Right lobe of liver (tissue), 4 donors: ENCODE results near the gene VPS35.

Experiments
- POLR2A ChIP-seq: fragments of 450-650 bp; IDR thresholded peaks from one replicate; pipeline ENCODE4 v1.6.1; 2017; ENCODE audit warnings: antibody characterized with exemption, mild to moderate bottlenecking
- TF ChIP-seq, protein P1 (sequence below), 4 donors: fragments of 200-600 bp in 3 of 4; fragments of 450-650 bp in 1 of 4; IDR thresholded peaks; one replicate each; pipeline versions ENCODE4 v1.5.1 to v1.8.0; 2016 to 2022; ENCODE audit warnings: antibody characterized with exemption in 4 of 4, mild to moderate bottlenecking in 2 of 4
- donor health status: DM: no; HTN: no; CAD: no.
- donor health status: DM: no; HTN: no; CAD: no.
- donor health status: DM: no; HTN: yes; CAD: no.

- no peak for TF ChIP-seq POLR2A
- TF ChIP-seq, protein P1, sequence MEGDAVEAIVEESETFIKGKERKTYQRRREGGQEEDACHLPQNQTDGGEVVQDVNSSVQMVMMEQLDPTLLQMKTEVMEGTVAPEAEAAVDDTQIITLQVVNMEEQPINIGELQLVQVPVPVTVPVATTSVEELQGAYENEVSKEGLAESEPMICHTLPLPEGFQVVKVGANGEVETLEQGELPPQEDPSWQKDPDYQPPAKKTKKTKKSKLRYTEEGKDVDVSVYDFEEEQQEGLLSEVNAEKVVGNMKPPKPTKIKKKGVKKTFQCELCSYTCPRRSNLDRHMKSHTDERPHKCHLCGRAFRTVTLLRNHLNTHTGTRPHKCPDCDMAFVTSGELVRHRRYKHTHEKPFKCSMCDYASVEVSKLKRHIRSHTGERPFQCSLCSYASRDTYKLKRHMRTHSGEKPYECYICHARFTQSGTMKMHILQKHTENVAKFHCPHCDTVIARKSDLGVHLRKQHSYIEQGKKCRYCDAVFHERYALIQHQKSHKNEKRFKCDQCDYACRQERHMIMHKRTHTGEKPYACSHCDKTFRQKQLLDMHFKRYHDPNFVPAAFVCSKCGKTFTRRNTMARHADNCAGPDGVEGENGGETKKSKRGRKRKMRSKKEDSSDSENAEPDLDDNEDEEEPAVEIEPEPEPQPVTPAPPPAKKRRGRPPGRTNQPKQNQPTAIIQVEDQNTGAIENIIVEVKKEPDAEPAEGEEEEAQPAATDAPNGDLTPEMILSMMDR (IDR thresholded peaks at IDR 0.05) = no peak
Observed at GRCh38 chr16:46714797-46715591, 26.0 kb upstream of the VPS35 start.
